Immature natural killer cell (primary cell): ENCODE data around the gene EIF2B1. TPM values are rescaled to one million over a fixed set of nuclear protein-coding genes. Genes with fewer than 3 reads are reported as not detected.

ENCODE experiments used
- DNase-seq, 3 donors: peaks; one replicate each; pipeline ENCODE4 v3.0.0; 2022; ENCODE audit warnings: mixed read lengths in 1 of 3
- H3K27ac Mint-ChIP-seq, 6 donors: one replicate each; pipeline ENCODE4 v1.8.0; 2020; ENCODE audit warnings: mixed read lengths in 6 of 6, mild to moderate bottlenecking in 5 of 6, inconsistent platforms in 4 of 6, moderate library complexity in 3 of 6
- H3K27me3 Mint-ChIP-seq, 3 donors: one replicate each; pipeline ENCODE4 v1.8.0; 2020 to 2021; ENCODE audit warnings: low read depth in 3 of 3, mild to moderate bottlenecking in 3 of 3, mixed read lengths in 3 of 3, moderate library complexity in 3 of 3, inconsistent platforms in 1 of 3
- H3K36me3 Mint-ChIP-seq, 3 donors: one replicate each; pipeline ENCODE4 v1.8.0; 2020; ENCODE audit warnings: mixed read lengths in 3 of 3, inconsistent platforms in 2 of 3, mild to moderate bottlenecking in 2 of 3
- H3K4me1 Mint-ChIP-seq, 2 donors: one replicate each; pipeline ENCODE4 v1.8.0; 2020; ENCODE audit warnings: inconsistent platforms in 2 of 2, mild to moderate bottlenecking in 2 of 2, mixed read lengths in 2 of 2, moderate library complexity in 1 of 2
- H3K4me3 Mint-ChIP-seq, 5 donors: one replicate each; pipeline ENCODE4 v1.8.0; 2020; ENCODE audit warnings: mild to moderate bottlenecking in 5 of 5, mixed read lengths in 5 of 5, inconsistent platforms in 3 of 5, moderate library complexity in 3 of 5
- H3K9me3 Mint-ChIP-seq, 6 donors: one replicate each; pipeline ENCODE4 v1.8.0; 2020; ENCODE audit warnings: mild to moderate bottlenecking in 6 of 6, mixed read lengths in 6 of 6, inconsistent platforms in 4 of 6, moderate library complexity in 3 of 6
- polyA plus RNA-seq, 3 donors: library from polyadenylated mRNA; unstranded; fragments of 300-500 nt; fragmentation: Illumina TruSeq; gene quantifications; one replicate each; pipeline ENCODE4 v1.2.3, GENCODE V29; 2021

Gene EIF2B1
- polyA plus RNA-seq, 3 donors from 2014 or later: 71.4 to 98.1 (median 75.2) TPM

DNA sequence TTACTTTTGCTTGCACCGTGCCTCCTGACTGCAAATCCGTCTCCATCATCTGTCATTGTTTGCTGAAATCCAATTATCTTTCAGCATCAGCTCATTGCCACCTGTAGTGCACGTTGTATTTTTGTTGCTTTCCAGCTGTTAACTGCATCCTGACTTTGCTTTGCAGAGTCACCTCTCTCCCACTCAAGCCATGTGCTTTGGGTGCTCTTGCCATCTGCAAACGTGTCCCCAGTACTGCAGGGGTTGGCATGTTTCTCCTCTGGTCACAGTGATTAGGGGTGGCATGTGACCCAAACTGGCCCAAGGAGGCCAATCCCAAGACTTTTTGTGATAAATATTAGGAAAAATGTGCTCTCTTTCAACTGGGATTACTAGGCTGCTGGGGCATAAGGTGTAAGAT, 59.6 kb downstream of the EIF2B1 start:
- Mint-ChIP-seq H3K27me3 (peaks cover 2 to 9% (median 5%) of the 10 kb centered on the region in 3 donors), H3K4me1 (no peaks in the 10 kb centered on the region), H3K27ac (no peak overlapping the region), H3K9me3 (no peaks in the 10 kb centered on the region), H3K36me3 (peaks cover 0 to 3% (median 0%) of the 10 kb centered on the region in 3 donors), H3K4me3 (no peak overlapping the region)
- DNase-seq: no peak

DNA sequence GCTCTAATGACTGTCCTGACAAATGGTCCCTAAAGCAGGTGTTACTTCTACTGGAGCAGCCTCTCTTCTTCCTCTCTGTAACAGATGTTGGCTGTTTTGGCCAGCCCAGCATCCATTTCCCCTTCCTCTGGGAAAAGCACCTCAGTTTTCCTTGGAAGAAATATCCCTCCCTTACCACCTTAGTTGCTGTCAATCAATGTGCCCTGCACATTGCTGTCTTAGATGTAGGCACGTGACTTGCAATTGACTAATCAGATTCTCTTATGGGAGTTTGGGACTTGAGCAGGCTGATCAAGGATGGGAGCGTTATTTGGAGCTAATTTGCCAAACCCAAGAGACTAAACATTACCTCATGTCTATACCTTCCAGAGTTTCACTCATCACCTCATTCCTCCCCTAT, 61.1 kb downstream of the EIF2B1 start:
- Mint-ChIP-seq H3K27me3 (peaks cover 2 to 9% (median 5%) of the 10 kb centered on the region in 3 donors), H3K4me3 (no peak overlapping the region), H3K4me1 (no peaks in the 10 kb centered on the region), H3K9me3 (no peaks in the 10 kb centered on the region), H3K36me3 (peaks cover 0 to 3% (median 0%) of the 10 kb centered on the region in 3 donors), H3K27ac (no peak overlapping the region)
- no peak for DNase-seq

DNA sequence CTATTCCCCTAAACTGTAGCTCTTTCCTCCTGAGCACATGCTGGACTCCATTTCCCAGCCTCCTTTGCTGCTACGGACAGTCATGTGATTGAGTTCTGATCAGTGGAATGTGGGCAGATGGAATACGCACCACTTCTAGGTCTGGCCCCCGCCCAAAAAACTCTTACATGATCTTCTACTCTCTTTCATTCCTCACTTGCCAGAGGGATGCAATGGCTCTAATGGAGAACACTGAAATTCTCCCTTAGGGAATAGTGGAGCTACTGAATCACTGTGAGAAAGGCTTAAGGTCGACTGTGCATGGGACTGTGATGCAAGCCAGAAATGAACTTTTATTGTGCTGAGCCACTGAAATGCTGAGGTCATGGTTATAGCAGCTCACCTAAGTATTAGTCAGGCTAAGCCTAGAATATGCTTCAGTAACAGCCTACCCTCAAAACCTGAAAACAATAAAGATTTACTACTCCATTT, 62.1 kb downstream of the EIF2B1 start:
- H3K9me3 Mint-ChIP-seq: no peaks in the 10 kb centered on the region
- H3K4me1 Mint-ChIP-seq: no peaks in the 10 kb centered on the region
- peaks cover 2 to 9% (median 5%) of the 10 kb centered on the region in 3 donors for H3K27me3 Mint-ChIP-seq
- no peak for DNase-seq
- H3K36me3 Mint-ChIP-seq: no peaks in the 10 kb centered on the region
- H3K4me3 Mint-ChIP-seq: no peak overlapping the region
- no peak overlapping the region for H3K27ac Mint-ChIP-seq

Other genes with a start within 250 kb of the EIF2B1 start
- gene KMT5A, start 249.6 kb downstream of the EIF2B1 start, polyA plus RNA-seq: 1 to 10 TPM in 2 of 3 donors, under 1 TPM in 1; 0.16 to 6.1 (median 3.2) TPM
- gene RILPL2, start 197.0 kb downstream of the EIF2B1 start, polyA plus RNA-seq: 1 to 10 TPM; 4.7 to 6.5 (median 6.5) TPM
- gene SNRNP35, start 175.5 kb downstream of the EIF2B1 start, polyA plus RNA-seq: 10 to 100 TPM; 26.2 to 42.3 (median 37.8) TPM
- under 1 TPM in 1 of 3 donors, not detected in 2; 0.34 TPM for gene RILPL1, start 100.0 kb downstream of the EIF2B1 start, polyA plus RNA-seq
- gene TMED2, start 49.1 kb downstream of the EIF2B1 start, polyA plus RNA-seq: 100 to 1,000 TPM; 426 to 609 (median 557) TPM
- 10 to 100 TPM in 2 of 3 donors, 1 to 10 TPM in 1; 7.2 to 17.7 (median 16.4) TPM for gene DDX55, start 31.6 kb downstream of the EIF2B1 start, polyA plus RNA-seq
- 10 to 100 TPM; 27.8 to 33.7 (median 30.7) TPM for gene GTF2H3, start 143 bp upstream of the EIF2B1 start, polyA plus RNA-seq
- gene TCTN2, start 37.4 kb upstream of the EIF2B1 start, polyA plus RNA-seq: 1 to 10 TPM in 1 of 3 donors, under 1 TPM in 1, not detected in 1; 0.72 to 1.0 TPM
- gene ATP6V0A2, start 78.7 kb upstream of the EIF2B1 start, polyA plus RNA-seq: 10 to 100 TPM; 19.3 to 27.7 (median 26.5) TPM
- under 1 TPM; 0.02 to 0.24 (median 0.16) TPM for gene DNAH10, start 128.6 kb upstream of the EIF2B1 start, polyA plus RNA-seq